OCI-LY1 (cell line): ENCODE results near the gene SLC39A9.

Experiments used
- CTCF ChIP-seq: fragments of 200-600 bp; sonication (generic), shearing (Covaris generic); IDR thresholded peaks from 2 replicates; pipeline ENCODE4 v1.5.1; 2017; ENCODE audit warnings: mild to moderate bottlenecking, antibody characterized with exemption, low read length, moderate library complexity, mixed read lengths
- EZH2 ChIP-seq: fragments of 200-600 bp; sonication (generic), shearing (Covaris generic); IDR thresholded peaks from 2 replicates; pipeline ENCODE4 v1.8.0; 2017; ENCODE audit warnings: borderline replicate concordance, mixed run types, mild to moderate bottlenecking, antibody characterized with exemption, low read length, moderate library complexity, mixed read lengths

GRCh38 chr14:69375722-69376121 lies 22.8 kb upstream of the SLC39A9 start:
- TF ChIP-seq EZH2 (no peak), CTCF (no peak)
